Measurements from ENCODE around the gene DEFB124. TPM values are rescaled to one million over a fixed set of nuclear protein-coding genes. Genes with fewer than 3 reads are reported as not detected.

Gene DEFB124
- total RNA-seq, 1 donor from 2014 or later: not detected

DNA sequence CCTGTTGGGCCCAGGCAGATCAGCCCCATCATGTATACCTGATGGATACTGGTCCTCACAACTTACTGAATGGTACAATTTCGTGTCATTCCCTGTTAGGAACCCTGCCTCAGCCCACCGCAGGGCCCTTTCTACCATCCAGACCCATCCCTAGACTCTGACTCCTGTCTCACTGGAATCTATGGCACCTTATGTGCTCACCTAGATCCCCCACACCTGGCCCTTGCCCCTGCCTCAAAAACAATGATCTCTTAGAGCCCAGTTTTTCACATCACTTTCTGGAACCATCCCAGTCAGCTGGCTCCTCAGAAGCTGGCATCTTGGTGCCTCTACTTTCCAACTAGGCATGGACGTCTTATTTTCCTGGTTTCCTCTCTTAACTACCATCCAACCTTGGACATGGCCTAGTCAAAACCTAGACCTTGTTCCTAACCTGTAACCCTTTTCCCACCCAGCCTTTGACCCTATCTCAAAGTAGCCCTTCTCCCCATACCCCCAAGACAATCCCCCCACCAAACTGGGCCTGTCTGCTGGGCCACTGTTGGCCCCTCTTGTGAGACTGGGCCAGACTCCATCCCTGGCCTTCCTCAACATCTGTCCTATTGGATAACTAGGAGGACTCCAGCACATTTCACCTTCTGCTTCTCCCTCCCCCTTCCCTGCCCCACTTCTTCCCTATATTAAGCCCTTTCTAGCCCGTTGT lies 40.3 kb upstream of the DEFB124 start:
- peaks cover 63% of the 10 kb centered on the region for H3K79me2 ChIP-seq (ENCODE audit: insufficient read depth, low read length)
- no peaks in the 10 kb centered on the region for H3K9me3 ChIP-seq (ENCODE audit: insufficient read depth, low read depth, low read length)
- peaks cover 48% of the 10 kb centered on the region for H4K20me1 ChIP-seq (ENCODE audit: insufficient read depth, low read length)
- H2AFZ ChIP-seq (ENCODE audit: low read depth, low read length): peak overlapping the region; percentile 93
- no peaks in the 10 kb centered on the region for H3K4me1 Mint-ChIP-seq (ENCODE audit: low read depth, unreplicated experiment)
- peaks cover 13% of the 10 kb centered on the region for H3K36me3 ChIP-seq (ENCODE audit: insufficient read depth, low read length)
- H3K4me3 ChIP-seq (ENCODE audit: insufficient read depth, low read depth, low read length): peak overlapping the region; percentile 94
- peaks cover 6% of the 10 kb centered on the region for H3K27me3 Mint-ChIP-seq (ENCODE audit: low read depth, unreplicated experiment)
- peak overlapping the region; percentile 98 for H3K4me2 ChIP-seq (ENCODE audit: low read length)
- H3K9me3 Mint-ChIP-seq (ENCODE audit: unreplicated experiment): no peaks in the 10 kb centered on the region
- DNase-seq (ENCODE audit: low read depth) (no peak), FAIRE-seq (no peak)
- peak overlapping the region; percentile 90 for H3K27ac ChIP-seq (ENCODE audit: low read depth, low read length)
- H3K36me3 Mint-ChIP-seq (ENCODE audit: low read depth, unreplicated experiment): no peaks in the 10 kb centered on the region
- no peak overlapping the region for H3K4me3 Mint-ChIP-seq (ENCODE audit: unreplicated experiment)
- no peak overlapping the region for H3K27ac Mint-ChIP-seq (ENCODE audit: unreplicated experiment)
- peaks cover 21% of the 10 kb centered on the region for H3K4me1 ChIP-seq (ENCODE audit: insufficient read depth, low read length)
- H3K27me3 ChIP-seq (ENCODE audit: insufficient read depth, low read length): no peaks in the 10 kb centered on the region
- TF ChIP-seq EZH2 (IDR thresholded peaks at IDR 0.05; ENCODE audit: insufficient read depth, low read length): no peak
- TF ChIP-seq, protein P1, sequence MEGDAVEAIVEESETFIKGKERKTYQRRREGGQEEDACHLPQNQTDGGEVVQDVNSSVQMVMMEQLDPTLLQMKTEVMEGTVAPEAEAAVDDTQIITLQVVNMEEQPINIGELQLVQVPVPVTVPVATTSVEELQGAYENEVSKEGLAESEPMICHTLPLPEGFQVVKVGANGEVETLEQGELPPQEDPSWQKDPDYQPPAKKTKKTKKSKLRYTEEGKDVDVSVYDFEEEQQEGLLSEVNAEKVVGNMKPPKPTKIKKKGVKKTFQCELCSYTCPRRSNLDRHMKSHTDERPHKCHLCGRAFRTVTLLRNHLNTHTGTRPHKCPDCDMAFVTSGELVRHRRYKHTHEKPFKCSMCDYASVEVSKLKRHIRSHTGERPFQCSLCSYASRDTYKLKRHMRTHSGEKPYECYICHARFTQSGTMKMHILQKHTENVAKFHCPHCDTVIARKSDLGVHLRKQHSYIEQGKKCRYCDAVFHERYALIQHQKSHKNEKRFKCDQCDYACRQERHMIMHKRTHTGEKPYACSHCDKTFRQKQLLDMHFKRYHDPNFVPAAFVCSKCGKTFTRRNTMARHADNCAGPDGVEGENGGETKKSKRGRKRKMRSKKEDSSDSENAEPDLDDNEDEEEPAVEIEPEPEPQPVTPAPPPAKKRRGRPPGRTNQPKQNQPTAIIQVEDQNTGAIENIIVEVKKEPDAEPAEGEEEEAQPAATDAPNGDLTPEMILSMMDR (IDR thresholded peaks at IDR 0.05; ENCODE audit: insufficient read depth, low read depth, low read length): no peak
- H3K9ac ChIP-seq (ENCODE audit: low read length): peak overlapping the region; percentile 97

DNA sequence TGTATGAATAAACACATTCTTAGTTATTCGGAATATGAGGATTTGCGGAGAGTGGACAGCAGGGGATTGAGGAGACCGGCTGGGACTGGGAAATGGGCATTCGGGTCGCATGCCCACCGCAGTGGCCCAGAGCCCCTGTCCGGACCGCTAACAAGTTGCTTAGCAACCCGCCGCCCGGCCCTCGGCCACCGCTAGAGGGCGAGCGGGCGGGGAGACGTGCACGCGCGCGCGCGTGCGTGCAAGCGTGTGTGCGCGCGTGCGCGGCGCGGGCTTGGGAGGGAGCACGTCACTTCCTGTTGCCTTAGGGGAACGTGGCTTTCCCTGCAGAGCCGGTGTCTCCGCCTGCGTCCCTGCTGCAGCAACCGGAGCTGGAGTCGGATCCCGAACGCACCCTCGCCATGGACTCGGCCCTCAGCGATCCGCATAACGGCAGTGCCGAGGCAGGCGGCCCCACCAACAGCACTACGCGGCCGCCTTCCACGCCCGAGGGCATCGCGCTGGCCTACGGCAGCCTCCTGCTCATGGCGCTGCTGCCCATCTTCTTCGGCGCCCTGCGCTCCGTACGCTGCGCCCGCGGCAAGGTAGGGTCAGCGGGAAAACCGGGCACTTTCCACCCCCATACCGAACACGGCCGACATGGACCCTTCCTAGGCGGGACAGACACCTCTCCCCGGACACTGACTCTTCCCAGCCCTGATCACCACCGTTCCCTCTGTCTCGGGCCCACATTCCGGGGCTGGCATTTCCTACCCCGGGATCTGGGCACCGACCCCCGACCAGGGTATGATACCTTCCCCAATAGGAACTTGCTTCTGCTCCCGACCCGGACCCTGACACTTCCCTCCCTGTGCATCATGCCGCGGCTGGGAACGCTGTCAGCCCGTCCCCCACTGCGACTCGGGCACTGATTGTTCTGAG lies 39.5 kb upstream of the DEFB124 start, which contains the start of gene HM13:
TSS of gene HM13 (plus strand) at position 289 of the 918 bp plus-strand sequence. CDS start at position 399, 110 bp downstream.
- H3K9me3 Mint-ChIP-seq (ENCODE audit: unreplicated experiment): peaks cover 1% of the 10 kb centered on the region

More for the DNA sequence above, 39.5 kb upstream of the DEFB124 start, which contains the start of gene HM13:
- H3K27ac Mint-ChIP-seq (ENCODE audit: unreplicated experiment): no peak within 1 kb of the TSS
- peaks cover 6% of the 10 kb centered on the region for H3K27me3 Mint-ChIP-seq (ENCODE audit: low read depth, unreplicated experiment)
- H3K4me3 Mint-ChIP-seq (ENCODE audit: unreplicated experiment): peak within 1 kb of the TSS; percentile 75
- DNase-seq (ENCODE audit: low read depth) (peak; percentile 86), FAIRE-seq (no peak)
- peak within 1 kb of the TSS; percentile 97 for H3K9ac ChIP-seq (ENCODE audit: low read length)
- H2AFZ ChIP-seq (ENCODE audit: low read depth, low read length): peak within 1 kb of the TSS; percentile 93
- peaks cover 21% of the 10 kb centered on the region for H3K4me1 ChIP-seq (ENCODE audit: insufficient read depth, low read length)
- H3K27me3 ChIP-seq (ENCODE audit: insufficient read depth, low read length): no peaks in the 10 kb centered on the region
- peaks cover 40% of the 10 kb centered on the region for H4K20me1 ChIP-seq (ENCODE audit: insufficient read depth, low read length)
- peaks cover 9% of the 10 kb centered on the region for H3K36me3 ChIP-seq (ENCODE audit: insufficient read depth, low read length)
- no peaks in the 10 kb centered on the region for H3K4me1 Mint-ChIP-seq (ENCODE audit: low read depth, unreplicated experiment)
- peak within 1 kb of the TSS; percentile 98 for H3K4me2 ChIP-seq (ENCODE audit: low read length)
- TF ChIP-seq EZH2 (IDR thresholded peaks at IDR 0.05; ENCODE audit: insufficient read depth, low read length): no peak
- TF ChIP-seq, protein P1 (IDR thresholded peaks at IDR 0.05; ENCODE audit: insufficient read depth, low read depth, low read length): peak; percentile 85
- peaks cover 55% of the 10 kb centered on the region for H3K79me2 ChIP-seq (ENCODE audit: insufficient read depth, low read length)
- no peaks in the 10 kb centered on the region for H3K36me3 Mint-ChIP-seq (ENCODE audit: low read depth, unreplicated experiment)
- H3K27ac ChIP-seq (ENCODE audit: low read depth, low read length): peak within 1 kb of the TSS; percentile 90
- H3K9me3 ChIP-seq (ENCODE audit: insufficient read depth, low read depth, low read length): no peaks in the 10 kb centered on the region
- peak within 1 kb of the TSS; percentile 94 for H3K4me3 ChIP-seq (ENCODE audit: insufficient read depth, low read depth, low read length)
